Trophoblast cell (in vitro differentiated cells and primary cell): ENCODE data around the gene IGF1.

ENCODE experiments used
- DNase-seq, 2 donors: peaks; one replicate each; pipeline ENCODE4 v3.0.0-alpha.2; 2016
- H2AFZ ChIP-seq: 2 replicates; pipeline ENCODE4 v1.6.1; 2013; ENCODE audit warnings: low read length, moderate library complexity, mild to moderate bottlenecking; ENCODE audit not compliant: insufficient read depth, poor library complexity
- H2AK5ac ChIP-seq: 2 replicates; pipeline ENCODE4 v1.6.1; 2013; ENCODE audit warnings: mild to moderate bottlenecking, low read length
- H2BK120ac ChIP-seq: 2 replicates; pipeline ENCODE4 v1.6.1; 2013; ENCODE audit warnings: low read length, mild to moderate bottlenecking, moderate library complexity; ENCODE audit not compliant: insufficient read depth, poor library complexity
- H2BK12ac ChIP-seq: 2 replicates; pipeline ENCODE4 v1.6.1; 2013; ENCODE audit warnings: mild to moderate bottlenecking, low read length, moderate library complexity
- H2BK5ac ChIP-seq: 2 replicates; pipeline ENCODE4 v1.6.1; 2013; ENCODE audit warnings: low read length, low read depth, moderate library complexity, mild to moderate bottlenecking; ENCODE audit not compliant: poor library complexity
- H3K14ac ChIP-seq: 2 replicates; pipeline ENCODE4 v1.6.1; 2013; ENCODE audit warnings: mild to moderate bottlenecking, low read length
- H3K18ac ChIP-seq: 2 replicates; pipeline ENCODE4 v1.6.1; 2013; ENCODE audit warnings: mild to moderate bottlenecking, low read length
- H3K23ac ChIP-seq: 2 replicates; pipeline ENCODE4 v1.6.1; 2013; ENCODE audit warnings: low read length
- H3K27ac ChIP-seq: 2 replicates; pipeline ENCODE4 v1.5.1; 2013; ENCODE audit warnings: low read depth, mild to moderate bottlenecking, inconsistent platforms, low read length, moderate library complexity
- H3K27me3 ChIP-seq: 2 replicates; pipeline ENCODE4 v1.6.1; 2013; ENCODE audit warnings: inconsistent platforms, mild to moderate bottlenecking, low read length, moderate library complexity; ENCODE audit not compliant: insufficient read depth
- H3K36me3 ChIP-seq, 2 experiments: 1 replicate in 1 of 2; 2 replicates in 1 of 2; pipeline ENCODE4 v1.6.1; 2013; ENCODE audit warnings: low read length in 2 of 2, mild to moderate bottlenecking in 2 of 2, moderate library complexity in 1 of 2; ENCODE audit not compliant: insufficient read depth in 2 of 2, control insufficient read depth in 1 of 2
- H3K4ac ChIP-seq: 2 replicates; pipeline ENCODE4 v1.6.1; 2013; ENCODE audit warnings: low read depth, mild to moderate bottlenecking, low read length, moderate library complexity
- H3K4me1 ChIP-seq, 2 experiments: 1 replicate in 1 of 2; 2 replicates in 1 of 2; pipeline ENCODE4 v1.6.1; 2013; ENCODE audit warnings: low read length in 2 of 2, mild to moderate bottlenecking in 2 of 2, moderate library complexity in 1 of 2; ENCODE audit not compliant: insufficient read depth in 2 of 2, control insufficient read depth in 1 of 2
- H3K4me2 ChIP-seq: 2 replicates; pipeline ENCODE4 v1.6.1; 2013; ENCODE audit warnings: inconsistent platforms, mild to moderate bottlenecking, low read length, moderate library complexity
- H3K4me3 ChIP-seq: 2 replicates; pipeline ENCODE4 v1.5.1; 2013; ENCODE audit warnings: mild to moderate bottlenecking, low read depth, low read length, inconsistent platforms
- H3K79me1 ChIP-seq: one replicate; pipeline ENCODE4 v1.6.1; 2013; ENCODE audit warnings: low read length
- H3K79me2 ChIP-seq: 2 replicates; pipeline ENCODE4 v1.6.1; 2013; ENCODE audit warnings: low read length, mild to moderate bottlenecking; ENCODE audit not compliant: control insufficient read depth, insufficient read depth, poor library complexity
- H3K9ac ChIP-seq: 2 replicates; pipeline ENCODE4 v1.6.1; 2013; ENCODE audit warnings: mild to moderate bottlenecking, low read length
- H3K9me3 ChIP-seq: 2 replicates; pipeline ENCODE4 v1.6.1; 2013; ENCODE audit warnings: low read depth, mild to moderate bottlenecking, control low read depth, inconsistent platforms, low read length; ENCODE audit not compliant: insufficient read depth
- H4K12ac ChIP-seq: 2 replicates; pipeline ENCODE4 v1.6.1; 2013; ENCODE audit warnings: low read depth, mild to moderate bottlenecking, low read length, moderate library complexity
- H4K8ac ChIP-seq: 2 replicates; pipeline ENCODE4 v1.6.1; 2013; ENCODE audit warnings: low read depth, mild to moderate bottlenecking, low read length, moderate library complexity
- H4K91ac ChIP-seq: one replicate; pipeline ENCODE4 v1.6.1; 2013; ENCODE audit warnings: low read depth, mild to moderate bottlenecking, low read length, moderate library complexity
- WGBS: extraction: QIAGEN DNeasy Blood & Tissue Kit; methylation state at CpG from one replicate; pipeline ENCODE4 v1.1.7; 2013; ENCODE audit warnings: missing lambda C conversion rate; ENCODE audit not compliant: insufficient read length, insufficient coverage; ENCODE audit errors: extremely low coverage; 5-methylcytosine and 5-hydroxymethylcytosine counted together

The IGF1 gene

GRCh38 chr12:102461501-102461900 lies 18.9 kb downstream of the IGF1 start:
- Histone ChIP-seq H3K9me3 (no peaks in the 10 kb centered on the region), H3K18ac (no peak overlapping the region), H2BK120ac (no peak overlapping the region), H3K27me3 (no peaks in the 10 kb centered on the region), H3K4me1 (peaks cover 0 to 4% of the 10 kb centered on the region in 2 experiments), H4K12ac (no peak overlapping the region), H3K36me3 (no peaks in the 10 kb centered on the region), H3K23ac (no peak overlapping the region), H3K4me2 (no peak overlapping the region), H2BK5ac (no peak overlapping the region), H4K8ac (no peak overlapping the region), H4K91ac (no peak overlapping the region), H2AFZ (no peak overlapping the region), H3K27ac (no peak overlapping the region), H2AK5ac (no peak overlapping the region), H3K79me1 (peaks cover 4% of the 10 kb centered on the region), H3K4ac (no peak overlapping the region), H3K79me2 (no peaks in the 10 kb centered on the region), H3K9ac (no peak overlapping the region), H3K14ac (no peak overlapping the region), H2BK12ac (no peak overlapping the region), H3K4me3 (no peak overlapping the region)
- no peak for DNase-seq
- no CpG with 5 or more reads among the region's 1 CpG for WGBS

GRCh38 chr12:102459314-102459713 lies 21.0 kb downstream of the IGF1 start:
- Histone ChIP-seq H3K23ac (no peak overlapping the region), H3K9ac (no peak overlapping the region), H3K79me2 (no peaks in the 10 kb centered on the region), H3K4me3 (no peak overlapping the region), H3K4ac (no peak overlapping the region), H4K12ac (no peak overlapping the region), H4K8ac (no peak overlapping the region), H3K4me1 (no peaks in the 10 kb centered on the region), H3K79me1 (peaks cover 1% of the 10 kb centered on the region), H3K14ac (no peak overlapping the region), H2BK12ac (no peak overlapping the region), H3K27ac (no peak overlapping the region), H3K9me3 (no peaks in the 10 kb centered on the region), H2AFZ (no peak overlapping the region), H3K18ac (no peak overlapping the region), H2BK120ac (no peak overlapping the region), H2BK5ac (no peak overlapping the region), H3K4me2 (no peak overlapping the region), H4K91ac (no peak overlapping the region), H2AK5ac (no peak overlapping the region), H3K27me3 (no peaks in the 10 kb centered on the region), H3K36me3 (no peaks in the 10 kb centered on the region)
- DNase-seq = no peak
- no CpG with 5 or more reads among the region's 5 CpGs for WGBS

GRCh38 chr12:102454808-102455760 lies 25.3 kb downstream of the IGF1 start:
- no CpG with 5 or more reads among the region's 4 CpGs for WGBS
- Histone ChIP-seq H3K36me3 (no peaks in the 10 kb centered on the region), H3K79me1 (no peaks in the 10 kb centered on the region), H3K14ac (no peak overlapping the region), H2BK12ac (no peak overlapping the region), H3K4me3 (no peak overlapping the region), H2AK5ac (no peak overlapping the region), H4K91ac (no peak overlapping the region), H3K9ac (peak overlapping the region; percentile 67), H3K79me2 (no peaks in the 10 kb centered on the region), H3K4me2 (no peak overlapping the region), H3K18ac (no peak overlapping the region), H2AFZ (no peak overlapping the region), H2BK120ac (no peak overlapping the region), H3K9me3 (no peaks in the 10 kb centered on the region), H3K27ac (no peak overlapping the region), H4K12ac (no peak overlapping the region), H4K8ac (no peak overlapping the region), H3K23ac (no peak overlapping the region), H3K4ac (no peak overlapping the region), H3K27me3 (no peaks in the 10 kb centered on the region), H3K4me1 (no peaks in the 10 kb centered on the region), H2BK5ac (no peak overlapping the region)
- peak; percentile 8 to 47 for DNase-seq

- Histone ChIP-seq H3K4me1 (no peaks in the 10 kb centered on the region), H3K4me3 (no peak overlapping the region), H3K18ac (no peak overlapping the region), H3K9me3 (no peaks in the 10 kb centered on the region), H3K27me3 (no peaks in the 10 kb centered on the region), H2BK120ac (no peak overlapping the region), H3K36me3 (no peaks in the 10 kb centered on the region), H3K14ac (no peak overlapping the region), H2AFZ (no peak overlapping the region), H3K79me1 (no peaks in the 10 kb centered on the region), H4K8ac (no peak overlapping the region), H2BK5ac (no peak overlapping the region), H3K23ac (no peak overlapping the region), H3K4me2 (no peak overlapping the region), H3K27ac (no peak overlapping the region), H3K79me2 (no peaks in the 10 kb centered on the region), H3K9ac (no peak overlapping the region), H3K4ac (no peak overlapping the region), H2BK12ac (no peak overlapping the region), H2AK5ac (no peak overlapping the region), H4K12ac (no peak overlapping the region), H4K91ac (no peak overlapping the region)
- WGBS = no CpG with 5 or more reads among the region's 2 CpGs
- DNase-seq = no peak
Observed at GRCh38 chr12:102454330-102454729, 26.0 kb downstream of the IGF1 start.
